SHP77 (cell line): ENCODE measurements around the gene MYRFL.
A peak's percentile ranks its signal among the peaks of the same experiment; 100 is the strongest.
"Not testable (repeated sequence)": the region's sequence is repeated elsewhere in the genome, so short reads cannot be mapped to it uniquely, and the experiment has no call there.

Experiments used
- DNase-seq, 2 experiments: peaks; one replicate each; lab custom pipeline; 2025; lab: John Stamatoyannopoulos, UW

MYRFL gene

DNA sequence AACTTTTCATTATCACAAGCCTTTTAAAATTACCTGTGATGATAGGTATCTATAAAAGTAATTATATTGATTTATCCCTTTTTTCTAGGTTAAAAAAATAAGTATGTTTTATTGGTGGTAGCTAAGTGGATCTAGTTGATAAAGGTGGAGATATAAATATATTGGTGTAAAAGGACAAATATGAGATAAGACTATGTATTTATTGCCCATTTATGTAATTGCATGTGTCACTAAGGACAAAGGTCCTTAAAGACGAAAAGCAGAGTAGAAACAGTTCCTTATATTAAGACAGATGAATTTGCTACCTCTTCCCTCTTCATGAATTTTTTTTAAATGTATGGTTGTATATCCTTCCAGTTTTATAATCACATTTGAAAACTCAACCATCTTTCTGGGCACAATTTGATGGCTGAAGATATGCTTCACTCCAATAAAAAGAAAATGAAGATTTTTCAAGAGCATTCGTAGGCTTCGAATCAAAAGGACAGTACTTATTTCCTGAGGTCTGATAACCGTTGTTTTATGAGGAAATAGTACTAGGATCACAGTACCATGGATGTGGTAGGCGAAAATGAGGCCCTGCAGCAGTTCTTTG lies at the start of gene MYRFL:
MYRFL (plus strand) TSS at position 262 of the 595 bp plus-strand sequence; CDS start at position 553, 291 bp downstream.
- DNase-seq = no peak

DNA sequence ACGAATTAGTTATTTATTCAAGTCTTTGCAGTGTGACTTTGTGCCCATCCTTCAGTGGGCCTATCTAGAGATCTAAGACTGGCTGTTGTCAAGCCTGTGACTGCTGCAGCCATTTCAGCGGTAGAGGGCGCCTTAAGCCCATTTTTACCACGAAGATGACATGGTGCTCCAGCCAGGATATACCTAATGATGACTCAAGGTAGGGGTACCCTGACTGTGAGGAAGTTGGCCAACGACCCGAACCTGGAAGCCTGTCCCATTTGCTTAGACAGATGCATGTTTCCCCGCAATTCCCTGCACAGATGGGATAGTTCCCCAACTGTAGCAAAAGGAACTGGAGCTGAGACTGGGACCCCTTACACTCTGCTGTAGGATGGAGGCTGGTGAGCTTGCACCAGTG lies 45.1 kb upstream of the MYRFL start:
- peak; percentile 20 to 31 for DNase-seq

DNA sequence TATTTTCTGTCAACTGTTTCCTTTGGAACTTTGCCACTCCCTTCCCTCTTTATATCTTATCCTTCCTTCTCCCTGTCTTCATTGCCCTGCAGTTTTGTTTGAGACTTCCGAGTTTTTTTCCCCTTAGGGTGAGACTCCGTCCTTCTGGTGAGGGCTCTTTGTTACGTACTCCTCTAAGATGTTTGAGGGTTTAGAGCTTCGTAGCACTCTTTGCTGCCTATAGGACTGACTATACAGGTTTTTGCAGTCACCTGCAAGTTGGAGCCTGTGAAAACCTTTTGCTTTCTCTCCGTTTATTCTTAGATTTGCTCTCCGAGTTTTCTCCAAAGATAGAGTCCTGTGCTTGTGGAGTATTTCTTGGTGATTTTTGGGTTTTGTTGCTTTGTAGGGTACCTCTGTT lies 41.7 kb upstream of the MYRFL start:
- no peak for DNase-seq

DNA sequence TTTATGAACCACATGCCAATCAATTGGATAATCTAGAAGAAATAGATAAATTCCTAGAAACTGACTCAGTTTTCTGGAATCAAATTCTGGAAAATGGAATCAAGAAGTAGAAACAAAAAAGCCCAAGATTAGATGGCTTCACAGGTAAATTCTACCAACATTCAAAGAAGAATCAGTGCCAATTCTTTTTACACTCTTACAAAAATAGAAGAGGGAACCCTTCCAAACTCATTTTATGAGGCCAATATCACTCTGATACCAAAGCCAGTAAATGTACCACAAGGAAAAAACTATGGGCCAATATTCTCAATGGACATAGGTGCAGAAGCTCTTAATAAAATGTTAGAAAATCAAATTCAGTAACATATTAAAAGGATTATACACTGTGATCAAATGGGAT lies 35.7 kb upstream of the MYRFL start:
- no peak for DNase-seq

DNA sequence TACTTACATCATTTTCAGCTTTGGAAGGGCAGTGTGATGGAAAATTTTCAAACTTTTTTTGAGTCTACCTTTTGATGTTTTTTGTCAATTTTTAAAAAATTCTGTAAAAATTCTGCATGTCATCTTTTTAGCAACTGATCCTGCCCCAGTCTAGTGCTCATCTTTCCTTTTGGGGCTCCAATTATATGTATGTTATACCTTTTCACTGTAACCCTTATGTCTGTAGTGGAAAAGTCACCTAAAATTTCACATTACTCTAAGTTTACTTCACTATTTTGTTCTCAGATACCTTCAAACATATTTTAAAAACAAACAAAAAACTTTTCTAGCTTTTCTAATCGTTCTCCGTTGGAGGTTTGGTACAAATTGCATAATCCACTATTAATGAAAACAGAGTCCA lies 32.5 kb upstream of the MYRFL start:
- DNase-seq = no peak

DNA sequence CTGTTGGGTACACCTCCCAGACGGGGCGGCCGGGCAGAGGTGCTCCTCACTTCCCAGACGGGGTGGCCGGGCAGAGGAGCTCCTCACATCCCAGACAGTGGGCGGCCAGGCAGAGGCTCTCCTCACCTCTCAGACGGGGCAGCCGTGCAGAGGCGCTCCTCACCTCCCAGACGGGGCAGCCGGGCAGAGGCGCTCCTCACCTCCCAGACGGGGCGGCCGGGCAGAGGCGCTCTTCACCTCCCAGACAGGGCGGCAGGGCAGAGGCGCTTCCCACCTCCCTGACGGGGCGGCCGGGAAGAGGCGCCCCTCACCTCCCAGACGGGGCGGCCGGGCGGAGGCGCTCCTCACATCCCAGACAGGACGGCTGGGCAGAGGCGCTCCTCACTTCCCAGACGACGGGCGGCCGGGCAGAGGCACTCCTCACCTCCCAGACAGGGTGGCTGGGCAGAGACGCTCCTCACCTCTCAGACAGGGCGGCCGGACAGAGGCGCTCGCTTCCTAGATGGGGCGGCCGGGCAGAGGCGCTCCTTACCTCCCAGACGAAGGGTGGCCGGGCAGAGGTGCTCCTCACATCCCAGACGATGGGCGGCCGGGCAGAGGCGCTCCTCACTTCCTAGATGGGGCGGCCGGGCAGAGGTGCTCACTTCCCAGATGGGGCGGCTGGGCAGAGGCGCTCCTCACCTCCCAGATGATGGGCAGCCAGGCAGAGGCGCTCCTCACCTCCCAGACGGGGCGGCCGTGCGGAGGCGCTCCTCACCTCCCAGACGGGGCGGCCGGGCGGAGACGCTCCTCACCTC lies 17.7 kb upstream of the MYRFL start:
- DNase-seq = not testable (repeated sequence)

DNA sequence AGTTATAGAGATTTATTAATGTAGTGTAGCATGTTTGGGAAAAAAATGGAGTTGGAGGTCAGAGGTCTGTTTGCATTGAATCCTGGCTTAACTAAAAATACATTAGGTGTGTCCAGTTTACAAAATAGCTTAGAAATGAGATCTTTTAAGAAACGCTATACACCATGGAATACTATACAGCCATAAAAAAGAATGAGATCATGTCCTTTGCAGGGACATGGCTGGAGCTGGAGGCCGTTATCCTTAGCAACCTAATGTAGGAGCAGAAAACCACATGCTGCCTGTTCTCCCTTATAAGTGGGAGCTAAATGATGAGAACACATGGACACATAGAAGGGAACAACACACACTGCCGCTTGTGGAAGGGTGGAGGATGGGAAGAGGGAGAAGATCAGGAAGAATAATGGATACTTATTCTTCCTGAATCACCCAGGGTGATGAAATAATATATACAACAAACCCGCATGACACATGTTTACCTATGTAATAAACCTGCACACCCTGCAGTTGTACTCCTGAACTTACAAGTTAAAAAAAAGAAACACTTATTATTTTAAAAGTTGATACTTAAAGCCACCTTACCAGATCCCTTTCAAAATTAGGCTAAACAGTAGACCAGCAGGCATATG lies 14.0 kb upstream of the MYRFL start:
- DNase-seq = no peak

DNA sequence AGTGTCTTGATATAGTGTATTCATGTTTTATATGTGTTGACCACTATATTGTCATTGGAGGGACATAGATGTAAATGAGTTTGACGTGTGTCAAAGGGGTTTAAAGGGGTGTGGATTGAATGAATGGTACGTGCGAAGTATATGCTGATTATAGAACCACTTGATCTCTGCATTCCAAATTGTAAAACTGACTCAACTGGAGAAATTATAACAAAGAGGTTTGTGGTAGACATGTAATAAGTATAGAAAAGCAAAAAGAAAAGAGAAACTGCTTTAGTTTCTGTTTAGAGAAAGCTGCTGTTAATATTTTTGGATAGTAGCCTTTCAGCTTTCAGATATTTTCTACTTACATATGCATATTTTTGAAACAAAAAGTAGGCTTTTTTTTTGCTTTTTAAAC lies 8.9 kb upstream of the MYRFL start:
- no peak for DNase-seq

DNA sequence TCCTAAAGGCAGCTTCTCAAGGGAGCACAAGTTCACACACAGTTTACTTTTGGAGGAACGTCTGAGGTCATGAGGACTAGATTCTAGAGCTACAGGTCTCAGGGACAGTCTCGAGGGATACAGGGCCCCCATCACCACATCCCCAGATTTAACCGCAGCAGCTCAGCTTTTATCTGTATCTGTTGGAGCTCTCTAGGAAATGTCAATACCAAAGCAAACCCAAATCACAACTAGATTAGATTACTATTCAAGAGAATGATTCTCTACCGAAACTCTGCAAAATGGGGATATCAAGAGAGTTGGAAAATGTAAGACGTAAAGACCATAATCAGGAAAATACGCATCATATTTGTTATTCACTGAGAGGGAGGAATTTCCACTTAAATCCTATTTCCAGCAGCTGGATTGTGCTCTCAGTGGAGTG lies 4.0 kb upstream of the MYRFL start:
- no peak for DNase-seq

DNA sequence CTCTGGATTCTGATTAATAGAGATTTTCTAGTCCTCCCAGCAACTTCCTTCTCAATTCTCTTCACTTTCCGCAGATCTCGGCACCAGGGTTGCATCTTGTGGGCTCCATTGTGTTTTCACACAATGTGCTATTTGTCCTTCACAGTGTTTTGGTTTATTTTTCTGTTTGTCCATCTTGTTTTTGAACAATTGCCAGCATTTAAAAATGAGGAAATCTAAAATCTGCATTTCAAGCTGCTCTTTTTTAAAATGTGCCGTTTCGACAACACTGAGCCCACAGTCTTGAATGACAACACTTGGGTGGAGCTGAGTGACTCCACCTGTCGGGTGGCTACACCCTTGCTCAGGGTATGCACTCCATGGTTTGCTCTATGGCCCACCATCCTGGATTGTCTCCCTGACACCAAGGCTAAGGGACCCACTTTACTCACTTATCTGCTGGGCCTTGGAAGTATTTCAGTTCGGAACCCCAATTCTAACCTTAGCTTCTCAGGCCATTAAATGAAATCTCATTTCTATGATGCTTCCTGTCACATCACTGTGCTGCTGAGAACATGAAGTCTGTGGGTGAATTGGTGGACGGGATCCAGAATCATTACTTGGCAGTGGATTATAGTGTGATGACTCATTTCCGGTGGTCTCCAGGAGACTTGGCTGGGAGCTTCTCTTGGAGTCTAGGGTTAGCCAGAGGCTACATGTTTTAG lies 3.4 kb upstream of the MYRFL start:
- DNase-seq = peak; percentile 13 to 22

DNA sequence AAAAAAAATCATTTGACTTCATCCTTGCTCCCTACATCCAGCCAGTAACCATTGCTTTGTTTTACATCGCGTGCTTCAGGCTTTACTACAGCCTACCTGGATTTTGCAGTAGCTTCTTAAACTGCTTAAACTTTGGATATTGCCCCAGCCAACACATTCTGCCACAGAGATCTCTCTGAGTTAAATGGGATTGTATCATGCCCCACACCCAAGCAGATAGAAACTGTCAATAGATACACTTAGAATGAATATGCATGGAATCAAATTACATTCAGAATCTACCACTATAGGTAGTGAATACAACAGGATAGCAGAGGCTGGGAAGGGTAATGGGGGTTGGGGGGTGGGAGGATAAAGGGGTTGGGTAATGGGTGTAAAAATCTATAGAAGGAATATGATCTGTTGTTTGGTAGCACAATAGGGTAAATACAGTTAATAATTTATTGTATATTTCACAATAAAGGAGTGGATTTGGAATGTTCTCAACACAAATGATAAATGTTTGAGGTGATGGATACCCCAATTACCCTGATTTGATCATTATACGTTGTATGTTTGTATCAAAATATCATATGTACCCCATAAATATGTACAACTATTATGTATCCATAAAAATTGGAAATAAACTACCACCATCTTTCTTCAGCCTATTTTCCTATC lies 2.7 kb upstream of the MYRFL start:
- no peak for DNase-seq

DNA sequence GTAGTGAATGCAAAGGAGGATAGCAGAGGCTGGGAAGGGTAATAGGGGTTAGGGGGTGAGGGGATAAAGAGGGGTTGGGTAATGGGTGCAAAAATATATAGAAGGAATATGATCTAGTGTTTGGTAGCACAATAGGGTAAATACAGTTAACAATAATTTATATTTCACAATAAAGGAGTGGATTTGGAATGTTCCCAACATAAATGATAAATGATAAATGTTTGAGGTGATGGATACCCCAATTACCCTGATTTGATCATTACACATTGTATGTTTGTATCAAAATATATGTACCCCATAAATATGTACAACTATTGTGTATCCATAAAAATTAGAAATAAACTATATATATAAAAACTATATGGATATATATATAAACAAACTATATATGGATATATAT lies 999 bp upstream of the MYRFL start:
- no peak for DNase-seq

DNA sequence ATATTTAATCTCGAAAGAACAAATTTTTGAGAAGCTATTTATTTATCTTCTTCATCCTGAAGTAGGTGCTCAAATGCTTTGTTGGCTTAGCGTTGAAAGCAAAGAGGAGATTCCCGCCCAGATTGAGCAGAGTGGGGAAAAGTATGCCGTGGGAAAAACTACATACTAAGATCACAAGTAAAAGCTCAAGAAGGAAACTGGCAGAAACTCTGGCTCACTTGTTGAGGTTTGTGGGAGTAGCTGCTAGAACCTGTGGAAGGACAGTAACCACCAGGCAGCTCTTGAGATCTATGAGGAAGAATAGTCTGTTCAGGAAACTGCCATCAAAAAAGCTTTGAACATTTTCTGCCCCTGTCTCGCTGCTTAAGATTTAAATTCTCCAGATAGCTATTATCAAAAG lies 3.9 kb downstream of the MYRFL start:
- DNase-seq = no peak

DNA sequence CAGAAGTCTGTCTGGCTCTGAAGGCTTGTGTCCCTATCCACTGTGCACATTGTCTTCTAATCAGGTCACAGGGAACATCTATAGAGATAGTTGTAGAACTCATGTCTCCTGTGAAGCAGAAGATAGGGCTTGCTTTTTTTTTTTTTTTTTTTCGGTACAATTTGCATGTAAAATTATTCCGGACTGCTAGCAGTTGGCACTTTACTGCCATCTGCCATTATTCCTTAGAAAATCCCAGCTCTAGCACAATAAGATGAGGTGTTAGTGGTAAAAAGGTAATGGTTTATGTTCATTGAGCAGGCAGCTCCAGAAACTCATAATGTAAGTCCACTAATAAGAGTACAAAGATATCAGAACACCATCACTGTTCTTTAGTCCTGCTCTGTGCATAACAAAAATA lies 8.7 kb downstream of the MYRFL start:
- DNase-seq = no peak

DNA sequence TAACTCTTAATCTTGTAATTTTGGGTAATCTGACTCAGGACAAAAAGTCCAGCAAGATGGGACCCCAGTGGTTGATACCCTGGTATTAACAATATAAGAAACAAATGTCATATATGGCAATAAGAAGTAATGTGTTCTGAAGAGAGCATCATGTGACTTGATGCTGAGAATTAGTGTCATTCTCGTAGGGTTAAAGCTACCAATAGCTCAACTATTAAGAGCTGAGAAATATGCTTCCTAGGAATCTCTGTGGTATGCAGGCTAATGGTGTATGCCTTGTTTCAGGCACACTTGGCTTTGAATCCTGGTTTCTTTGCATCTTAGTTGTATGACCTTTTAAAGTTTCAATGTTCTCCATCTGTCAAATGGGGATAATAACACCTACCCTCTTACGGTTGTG lies 9.1 kb downstream of the MYRFL start:
- DNase-seq = no peak

DNA sequence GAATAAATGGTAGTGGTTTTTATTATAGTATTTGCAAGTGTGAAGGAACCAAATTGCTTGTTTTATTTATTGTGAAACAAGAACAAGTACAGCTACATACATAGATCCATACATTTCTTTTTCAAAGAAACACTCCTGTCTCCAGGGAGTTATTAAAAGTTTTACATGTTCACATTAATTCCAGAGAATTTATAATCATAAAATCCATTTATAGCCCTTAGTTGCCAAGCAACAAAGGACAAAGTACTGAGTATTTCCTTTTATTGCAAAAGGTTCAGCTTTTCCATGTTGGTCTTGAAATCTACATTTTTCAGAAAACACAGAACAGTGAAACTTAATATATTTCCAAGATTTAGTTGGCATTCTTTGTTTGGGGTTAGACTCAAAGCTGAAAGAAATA lies 9.5 kb downstream of the MYRFL start:
- DNase-seq = no peak

DNA sequence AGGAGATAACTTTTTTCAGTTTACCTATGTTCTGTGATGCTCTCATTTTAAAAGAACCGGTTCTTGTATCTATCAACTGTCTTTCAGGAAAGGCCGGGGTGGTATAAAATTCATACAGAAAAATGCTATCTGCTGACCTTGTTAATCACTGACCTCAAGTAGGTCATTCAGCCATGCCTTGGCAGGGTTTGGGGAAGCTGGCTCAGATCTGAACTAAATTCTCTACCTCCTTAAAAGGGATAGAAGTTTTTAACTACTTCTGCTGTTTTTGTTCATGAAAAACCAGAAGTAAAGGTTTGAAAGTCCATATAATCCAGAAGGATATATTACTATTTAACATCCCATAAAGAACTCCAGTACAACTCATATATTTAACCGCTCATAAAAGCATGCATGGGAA lies 10.1 kb downstream of the MYRFL start:
- no peak for DNase-seq

DNA sequence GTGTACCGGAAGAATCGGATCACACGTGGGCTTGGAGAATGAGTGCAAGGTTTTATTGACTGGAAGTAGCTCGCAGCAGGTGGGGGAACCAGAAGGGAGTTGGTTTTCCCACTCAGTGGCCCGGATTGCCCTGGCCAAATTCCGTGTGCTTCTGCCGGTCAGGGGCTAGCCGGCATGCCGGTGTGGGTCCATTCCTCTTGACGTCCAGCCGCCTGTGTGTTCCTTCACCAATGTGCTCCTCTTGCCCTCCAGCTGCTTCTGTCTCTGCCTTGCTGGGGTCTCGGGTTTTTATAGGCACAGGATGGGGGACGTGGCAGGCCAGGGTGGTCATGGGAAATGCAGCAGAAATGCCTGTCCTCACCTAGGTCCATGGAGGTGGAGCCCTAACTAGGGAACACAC lies 11.0 kb downstream of the MYRFL start:
- DNase-seq = no peak

DNA sequence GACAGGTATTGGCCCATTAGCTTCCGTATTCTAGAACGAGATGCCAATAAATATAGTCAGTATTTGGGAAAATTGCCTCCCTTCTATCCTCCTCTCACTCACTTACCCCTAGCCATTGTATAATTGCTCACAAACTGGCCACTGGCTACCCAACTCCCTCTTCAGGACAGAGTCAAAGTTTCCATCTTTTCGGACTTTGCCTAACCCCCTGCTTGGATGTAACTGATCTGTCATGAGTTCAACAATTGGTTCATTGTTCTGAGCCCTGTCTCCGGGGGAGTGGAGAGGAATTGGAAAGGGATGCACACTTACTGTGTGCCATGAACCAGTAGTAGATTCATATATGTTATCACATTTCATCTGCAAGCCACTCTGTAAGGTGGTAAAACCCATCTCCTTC lies 12.2 kb downstream of the MYRFL start:
- no peak for DNase-seq

DNA sequence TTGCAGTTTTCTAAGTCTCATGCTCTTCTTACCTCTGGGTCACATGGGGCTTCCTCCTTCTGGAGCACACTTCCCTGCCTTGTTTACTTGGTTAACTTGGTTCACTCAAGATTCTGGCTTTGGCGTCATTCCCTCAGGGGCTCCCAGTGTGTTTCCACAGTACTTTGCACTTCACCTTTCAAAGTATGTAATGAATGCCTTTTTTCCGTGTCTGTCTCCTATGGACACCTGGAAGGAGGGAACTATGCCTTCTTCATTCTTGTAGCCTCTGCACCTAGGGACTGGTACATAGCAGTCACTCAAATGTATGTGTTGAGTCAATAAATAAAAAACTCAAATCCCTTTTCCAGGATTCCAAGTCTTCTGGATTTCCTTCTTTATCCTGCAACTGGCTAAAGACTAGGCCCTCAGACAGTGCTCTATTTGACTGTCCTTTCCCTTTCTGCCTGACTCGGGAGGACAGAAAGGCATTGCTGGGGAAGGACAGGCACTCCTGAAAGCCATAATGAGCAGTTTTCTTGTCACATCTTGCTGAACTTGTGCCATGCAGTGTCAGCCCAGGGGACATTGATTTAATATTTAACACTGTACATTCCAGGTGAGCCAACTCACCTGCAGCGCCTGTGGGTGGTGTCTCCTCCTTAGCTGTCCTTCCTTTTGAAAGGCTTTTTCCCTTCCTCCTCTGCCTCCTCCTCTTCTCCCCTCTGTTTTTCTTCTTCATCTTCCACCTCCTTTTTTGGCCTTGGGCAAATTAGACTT lies 12.8 kb downstream of the MYRFL start:
- no peak for DNase-seq

DNA sequence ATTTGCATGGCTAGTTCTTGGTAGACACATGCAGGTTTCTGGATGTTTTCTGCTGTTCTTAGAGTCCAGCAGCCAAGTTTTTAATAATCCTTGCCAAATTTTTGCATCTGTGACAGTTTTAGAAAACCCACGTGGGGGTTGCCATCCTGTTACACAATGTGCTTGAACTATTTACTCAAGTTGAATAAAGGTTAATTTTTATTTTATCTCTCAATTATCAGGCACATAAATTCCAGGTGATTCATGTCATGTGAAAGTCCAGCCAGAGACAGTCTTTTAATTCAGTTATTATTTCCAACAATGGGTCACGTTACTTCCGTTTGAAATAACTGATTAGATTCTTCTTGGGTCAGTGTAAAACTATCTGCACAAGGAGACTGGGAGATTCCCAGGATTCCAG lies 15.7 kb downstream of the MYRFL start:
- no peak for DNase-seq

DNA sequence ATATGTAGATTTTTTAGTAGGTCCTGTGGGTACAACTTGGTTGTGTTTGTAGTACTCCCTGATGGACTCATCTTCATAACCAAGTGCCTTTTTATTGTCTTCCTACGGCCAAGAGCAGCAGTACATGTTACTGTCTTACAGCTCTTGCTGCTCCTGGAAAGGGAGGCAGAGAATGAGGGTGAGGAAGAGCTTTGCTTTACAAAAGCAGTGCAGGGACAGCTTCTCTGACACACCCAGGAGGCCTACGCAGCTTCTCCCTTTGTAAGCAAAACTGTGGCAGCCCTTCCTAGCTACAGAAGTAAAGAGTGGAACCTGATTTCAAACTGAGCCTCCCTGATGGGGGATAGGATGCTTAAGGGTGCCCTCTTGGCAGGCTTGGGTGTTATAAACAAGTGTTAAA lies 18.6 kb downstream of the MYRFL start:
- DNase-seq = no peak
